ENCODE results near the gene C11orf98.
"Not testable (repeated sequence)": the region's sequence is repeated elsewhere in the genome, so short reads cannot be mapped to it uniquely, and the experiment has no call there.

The C11orf98 gene

DNA sequence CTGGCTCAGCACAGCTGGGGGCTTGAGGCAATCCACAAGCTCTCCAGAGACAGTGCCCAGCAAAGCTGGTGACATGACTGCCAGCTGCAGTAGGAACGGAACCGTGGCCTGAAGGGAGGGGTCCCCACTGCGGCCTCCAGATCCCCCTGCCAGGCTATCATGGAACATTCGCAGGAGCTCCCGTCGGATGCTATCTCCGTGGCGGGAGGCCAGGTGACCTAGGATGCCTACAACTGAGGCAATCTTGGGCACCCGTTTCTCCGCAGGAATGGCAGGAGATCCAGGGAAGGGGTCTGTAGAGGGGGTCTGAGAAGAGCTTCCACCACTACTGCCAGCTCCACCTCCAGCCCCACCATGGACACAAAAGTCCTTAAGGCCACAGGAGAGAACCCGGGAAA is 16.0 kb downstream of the C11orf98 start:
- no peak for DNase-seq

DNA sequence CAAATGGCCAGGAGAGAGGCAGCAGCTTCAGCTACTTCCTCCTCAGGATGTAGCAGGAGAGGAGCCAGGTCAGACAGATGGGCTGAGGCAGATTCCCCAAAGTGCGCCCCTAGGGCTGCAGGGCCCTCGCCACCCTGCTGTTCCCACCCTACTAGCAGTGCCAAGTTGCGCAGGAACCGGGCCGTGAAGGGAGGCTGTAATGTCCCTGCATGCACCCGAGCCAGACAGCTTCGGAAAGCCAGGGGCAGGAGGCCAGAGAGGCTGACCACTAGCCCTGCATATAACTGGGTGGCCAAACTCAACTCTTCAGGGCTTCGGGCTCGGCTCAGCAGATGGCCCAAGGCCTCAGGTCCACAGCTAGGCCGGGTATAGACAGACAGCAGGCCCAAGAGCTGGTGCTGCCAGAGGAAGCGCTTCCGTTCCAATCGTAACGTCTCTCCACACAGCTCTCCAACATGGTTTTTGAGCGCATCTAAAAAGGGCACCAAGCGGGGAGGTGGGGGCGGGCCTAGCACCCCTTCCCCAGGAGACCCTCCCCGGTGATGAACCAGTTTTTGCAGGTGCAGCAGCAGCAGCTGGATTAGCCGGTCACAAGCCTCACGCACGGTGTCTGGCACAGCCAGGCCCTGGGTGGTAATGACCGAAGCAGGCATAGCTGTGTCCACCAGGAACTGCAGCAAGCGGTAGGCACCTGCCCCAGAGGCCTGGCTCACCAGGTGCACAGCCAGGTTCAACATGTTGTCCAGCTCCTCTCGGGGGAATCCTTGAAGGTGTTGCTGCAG is 16.6 kb downstream of the C11orf98 start:
- no peak for DNase-seq

DNA sequence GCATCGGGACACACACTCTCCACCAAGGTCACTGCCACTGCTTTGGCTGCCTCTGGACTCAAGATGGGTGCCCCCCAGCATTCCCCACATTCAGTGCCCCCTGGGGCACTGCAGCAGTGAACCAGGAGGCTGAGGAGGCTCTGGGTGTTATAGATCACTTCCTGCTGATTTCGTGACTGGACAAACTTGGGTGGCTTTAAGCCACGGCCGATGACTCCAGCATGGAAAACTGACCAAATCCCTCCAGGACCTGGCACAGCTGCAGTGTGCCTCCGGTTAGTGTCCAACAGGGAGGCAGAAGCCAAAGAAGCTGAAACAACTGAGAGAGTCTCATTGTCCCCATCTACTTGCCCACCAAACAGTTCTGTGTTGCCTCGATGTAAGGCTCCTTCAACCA is 17.4 kb downstream of the C11orf98 start:
- no peak for DNase-seq

DNA sequence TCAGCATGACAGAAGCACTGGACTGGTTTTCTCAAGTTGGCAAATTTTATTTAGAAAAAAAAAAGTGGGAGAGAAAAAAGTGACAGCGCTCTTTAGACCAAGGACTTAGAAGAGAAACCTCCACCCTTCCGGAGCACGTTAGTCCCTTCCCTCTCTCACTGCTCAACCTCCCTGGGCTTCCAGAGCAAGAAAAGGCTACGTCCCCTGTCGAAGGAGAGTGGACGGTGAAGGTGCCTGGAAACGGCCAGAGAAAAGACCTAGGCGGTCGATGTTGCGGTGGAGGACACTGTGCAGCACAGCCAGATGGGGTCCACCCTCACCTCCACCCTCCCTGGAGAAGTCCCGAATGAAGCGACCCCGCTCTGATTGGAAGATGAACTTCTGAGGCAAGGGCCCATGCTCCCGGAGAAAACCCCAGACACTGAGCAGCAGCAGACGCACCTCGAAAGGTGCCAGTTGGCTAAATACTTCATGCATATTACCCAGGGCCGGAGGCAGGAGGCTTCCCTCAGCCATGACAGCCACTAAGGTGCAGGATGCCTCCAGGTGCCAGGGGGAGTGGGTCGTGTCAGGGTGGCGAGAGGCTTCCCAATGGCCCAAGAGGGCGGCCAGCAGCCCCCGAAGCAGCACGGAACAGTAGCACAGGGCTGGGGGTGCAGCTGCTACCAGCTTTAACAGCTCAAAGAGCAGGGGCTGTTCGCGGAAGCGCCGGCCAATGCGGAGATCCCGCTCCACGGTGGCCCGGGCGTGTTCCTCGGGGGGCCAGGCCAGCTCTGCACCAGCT is 18.0 kb downstream of the C11orf98 start:
- DNase-seq = no peak

DNA sequence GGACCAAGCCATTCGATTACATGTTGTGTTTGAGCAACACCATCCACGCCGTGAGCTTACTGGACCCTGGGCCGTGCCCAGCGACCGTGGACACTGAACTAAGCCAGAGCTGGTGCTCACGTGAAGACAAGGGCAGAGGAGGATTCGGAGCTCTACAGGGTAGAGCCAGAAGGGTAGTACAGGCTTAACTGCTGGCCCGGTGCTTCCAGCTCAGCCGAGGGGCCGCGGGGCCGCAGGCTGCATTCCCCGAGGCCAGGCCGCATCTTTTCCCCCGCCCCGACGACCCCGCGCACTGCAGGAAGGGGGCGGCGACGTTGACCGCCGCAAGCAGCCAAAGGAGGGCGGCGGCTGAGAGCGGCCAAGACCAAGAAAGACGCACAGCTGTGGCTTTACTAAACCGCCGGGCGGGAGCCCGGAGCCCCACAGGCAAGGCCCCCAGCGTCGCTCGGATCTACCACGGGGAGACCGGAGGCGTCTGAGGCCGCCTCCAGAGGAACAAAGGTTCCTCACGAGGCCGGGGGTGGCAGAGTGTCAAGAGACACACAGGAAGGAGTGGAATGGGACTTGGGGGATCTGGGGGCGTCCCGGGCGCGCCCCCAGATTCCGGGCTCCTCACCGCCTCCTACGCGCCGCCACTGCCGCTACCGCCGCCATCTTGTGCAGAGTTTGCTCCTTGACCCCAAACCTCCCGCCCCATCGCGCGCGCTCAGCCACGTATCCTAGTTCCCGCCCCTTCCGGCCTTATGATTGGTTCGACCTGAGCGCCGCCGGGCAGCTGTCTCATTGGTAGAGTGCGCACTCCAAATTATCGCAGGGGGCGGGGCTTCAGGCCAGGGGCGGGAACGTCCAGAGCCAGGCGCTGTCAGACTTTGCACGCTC is 18.8 kb downstream of the C11orf98 start, which contains the start of gene GANAB:
Gene GANAB (minus strand): TSS at position 668 of the 879 bp plus-strand sequence. CDS start 14 bp downstream, at position 654.
- DNase-seq = peak; percentile 93

DNA sequence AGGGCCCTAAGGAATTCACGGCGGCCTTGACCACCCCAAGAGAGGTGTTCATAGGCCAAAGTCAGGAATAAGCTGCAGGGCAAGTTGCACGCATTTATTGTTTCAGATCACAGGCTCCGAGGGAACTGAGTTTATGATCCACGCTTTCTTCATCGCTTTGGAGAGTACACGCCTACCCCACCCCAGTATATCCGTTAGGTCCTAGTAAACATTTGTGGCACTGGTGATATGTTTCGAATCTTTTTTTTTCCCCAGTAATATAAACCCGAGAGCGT is 19.4 kb downstream of the C11orf98 start:
- DNase-seq = no peak

DNA sequence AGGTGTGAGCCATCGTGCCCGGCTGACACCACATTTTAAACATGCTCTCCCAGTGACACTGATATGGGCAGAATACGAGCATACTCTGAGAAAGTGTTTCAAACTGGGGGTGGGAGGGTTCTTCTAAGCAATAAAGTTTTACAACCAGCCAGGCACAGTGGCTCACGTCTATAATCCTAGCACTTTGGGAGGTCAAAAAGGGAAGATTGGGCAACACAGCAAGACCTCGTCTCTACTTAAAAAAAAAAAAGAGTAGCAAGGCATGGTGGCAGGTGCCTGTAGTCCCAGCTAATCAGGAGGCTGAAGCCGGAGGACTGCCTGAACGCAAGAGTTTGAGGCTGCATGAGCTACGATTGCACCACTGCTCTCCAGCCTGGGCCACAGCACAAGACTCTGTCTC is 20.8 kb downstream of the C11orf98 start:
- DNase-seq = no peak

DNA sequence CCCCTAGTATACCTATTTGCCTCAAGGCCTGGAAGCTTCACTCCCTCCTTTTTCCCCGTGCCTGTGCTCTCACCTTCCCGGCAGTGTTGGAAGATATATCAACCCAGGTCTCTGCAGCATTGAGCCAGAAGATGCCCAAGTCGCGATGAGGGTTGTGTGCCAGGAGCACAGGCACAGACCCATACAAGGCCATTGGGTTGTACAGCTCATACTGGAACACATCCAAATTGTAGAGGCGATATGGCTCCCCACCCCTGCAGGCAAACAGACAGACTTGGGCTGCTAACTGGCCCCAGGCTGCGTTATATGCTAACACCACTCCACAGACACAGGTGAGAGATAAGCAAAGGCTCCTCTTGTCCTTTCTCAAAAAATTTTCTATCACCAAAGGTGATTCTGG is 32.5 kb downstream of the C11orf98 start:
- DNase-seq = no peak

DNA sequence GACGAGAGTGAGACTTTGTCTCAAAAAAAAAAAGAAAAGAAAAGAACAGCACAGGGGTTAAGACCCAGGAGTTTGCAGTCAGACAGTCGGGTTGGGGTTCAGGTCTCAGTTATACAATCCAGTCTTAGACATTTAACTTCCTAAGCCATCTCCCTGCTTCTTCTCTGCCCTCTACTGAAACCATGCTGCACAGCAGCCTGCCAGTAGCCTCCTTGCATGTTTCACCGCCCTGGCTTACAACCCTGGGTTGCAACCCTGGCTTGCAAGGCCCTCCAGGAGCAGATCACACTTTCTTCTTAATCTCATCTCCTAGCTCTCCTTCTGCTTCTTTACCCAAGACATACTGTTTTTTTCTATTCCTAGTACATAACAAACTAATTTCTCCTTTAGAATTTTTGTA is 37.3 kb downstream of the C11orf98 start:
- no peak for DNase-seq

DNA sequence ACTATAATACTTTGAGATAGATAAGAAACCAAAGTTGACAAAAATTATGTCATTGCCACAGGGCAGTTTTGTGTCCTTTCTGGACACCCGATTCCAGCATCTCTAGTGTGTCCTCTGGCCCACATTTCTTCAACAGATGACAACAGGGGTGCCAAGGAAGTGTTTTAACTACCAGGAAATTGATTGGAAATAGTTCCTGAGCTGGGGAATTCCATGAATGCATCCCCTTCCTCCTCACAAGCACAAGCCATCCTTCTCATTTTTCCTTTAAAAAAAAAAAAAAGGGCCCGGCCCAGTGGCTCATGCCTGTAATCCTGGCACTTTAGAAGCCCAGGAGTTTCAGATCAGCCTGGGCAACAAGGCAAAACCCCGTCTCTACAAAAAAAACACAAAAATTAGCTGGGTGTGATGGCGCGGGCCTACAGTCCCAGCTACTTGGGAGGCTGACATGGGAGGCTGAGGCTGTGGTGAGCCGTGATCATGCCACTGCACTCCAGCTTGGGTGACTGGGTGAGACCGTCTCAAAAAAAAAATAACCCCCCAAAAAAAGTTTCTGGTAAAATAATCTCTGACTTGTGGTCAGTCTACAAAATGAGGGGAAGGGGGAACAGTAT is 42.4 kb downstream of the C11orf98 start:
- no peak for DNase-seq

DNA sequence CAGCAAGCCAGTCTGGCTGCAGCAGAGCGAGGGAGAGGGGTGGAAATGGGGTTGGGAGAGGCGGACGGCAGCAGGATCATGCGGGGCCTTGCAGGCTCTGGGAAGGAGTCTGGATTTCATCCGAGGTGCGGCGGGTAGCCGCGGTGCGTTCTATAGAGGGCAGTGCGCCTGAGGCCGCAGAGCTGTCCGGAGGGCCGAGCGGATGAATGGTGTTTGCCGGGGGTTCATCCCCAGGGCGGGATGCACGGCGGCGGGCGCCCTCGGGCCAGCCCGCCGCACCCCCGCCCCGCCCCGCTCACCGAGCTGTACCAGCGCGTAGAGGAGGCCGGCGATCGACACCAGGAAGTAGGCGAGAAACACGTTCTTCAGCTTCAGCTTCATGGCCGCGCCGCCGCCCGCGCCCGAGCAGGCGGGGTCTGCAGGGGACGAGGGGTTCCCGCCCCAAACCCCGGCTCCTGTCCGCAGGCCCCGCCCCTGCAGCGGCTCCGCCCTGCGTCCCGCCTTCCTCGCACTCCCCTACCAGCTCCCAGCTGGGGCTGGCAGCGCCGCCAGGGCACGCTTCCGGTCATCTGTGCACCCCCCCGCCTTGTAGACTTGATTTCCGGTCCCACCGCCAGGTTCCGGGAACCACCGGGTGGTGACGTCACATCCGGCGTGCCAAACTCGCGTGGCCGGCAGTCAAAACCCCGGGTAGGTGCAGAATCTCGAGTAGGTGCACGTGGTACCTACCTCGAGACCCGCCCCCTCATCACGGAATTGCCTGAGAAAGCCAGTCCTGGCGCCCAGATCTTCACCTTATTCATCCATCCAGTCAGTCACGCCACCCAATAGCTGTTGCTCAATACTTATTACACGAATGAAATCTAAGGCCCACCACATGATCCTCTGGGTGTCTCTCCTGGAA is 43.2 kb downstream of the C11orf98 start, which contains the start of gene B3GAT3:
Gene B3GAT3 (minus strand): TSS at position 420 of the 904 bp plus-strand sequence. CDS start 39 bp downstream, at position 381.
- peak; percentile 96 for DNase-seq

DNA sequence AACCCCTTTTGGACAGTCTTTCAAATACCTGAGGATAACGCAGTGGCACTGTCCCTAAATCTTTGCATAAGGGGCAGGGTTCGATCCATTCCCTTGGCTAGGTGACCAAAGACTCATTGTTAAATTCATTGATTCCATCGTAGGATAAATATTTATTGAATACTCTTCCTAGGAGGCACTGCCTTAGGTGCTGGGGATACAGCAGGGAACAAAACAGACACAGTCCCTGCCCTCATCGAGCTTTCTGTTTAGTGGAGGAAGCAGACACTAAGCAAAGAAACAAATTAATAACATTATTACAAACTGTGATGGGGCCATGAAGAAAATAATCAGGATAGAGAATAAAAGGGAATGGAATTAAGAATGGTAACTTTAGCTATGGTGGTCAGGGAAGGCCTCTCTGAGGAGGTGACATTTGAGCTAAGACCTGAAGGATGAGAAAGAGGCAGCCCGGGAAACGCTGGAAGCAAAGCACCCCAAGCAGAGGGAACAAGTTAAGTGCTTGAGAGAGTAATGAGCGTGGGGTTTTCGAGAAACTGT is 43.9 kb downstream of the C11orf98 start:
- DNase-seq = no peak

DNA sequence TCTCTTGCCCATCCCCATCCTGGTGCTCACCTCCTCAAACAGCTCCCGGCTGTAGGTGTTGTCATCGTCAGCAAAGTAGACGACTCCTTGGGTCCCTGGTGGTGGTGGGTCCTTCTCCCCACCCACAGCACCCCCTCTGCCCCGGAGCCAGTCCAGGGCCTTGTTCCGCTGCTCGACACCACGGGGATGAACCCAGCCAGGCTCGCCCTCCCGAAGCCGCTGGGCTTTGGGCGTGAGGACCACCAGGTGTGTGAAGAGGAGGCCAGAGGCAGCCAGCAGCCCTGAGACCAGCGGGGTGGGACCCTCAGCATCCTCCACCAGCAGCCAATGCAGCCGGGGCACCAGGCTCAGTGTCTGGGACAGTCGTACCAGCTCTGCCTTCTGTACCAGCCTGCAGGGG is 48.1 kb downstream of the C11orf98 start:
- not testable (repeated sequence) for DNase-seq

DNA sequence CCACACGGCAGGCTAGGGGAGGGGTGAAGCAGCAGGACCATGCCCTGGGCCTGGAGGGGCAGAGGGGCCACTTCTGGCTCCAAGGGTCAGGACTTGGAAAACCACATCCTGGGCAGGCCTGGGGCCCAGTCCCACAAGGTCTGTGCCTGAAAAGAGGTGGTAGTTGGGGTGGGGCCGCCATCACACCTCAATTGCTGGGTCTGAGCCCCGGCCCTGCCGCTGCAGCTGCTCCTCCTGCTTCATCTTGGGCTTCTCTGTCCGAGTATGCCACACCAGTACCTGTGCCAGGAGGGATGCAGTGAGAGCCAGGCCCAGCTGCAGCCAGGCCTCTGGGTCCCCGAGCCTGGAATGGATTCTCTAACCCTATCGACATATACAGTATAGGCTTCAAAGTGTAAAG is 49.5 kb downstream of the C11orf98 start:
- no peak for DNase-seq

DNA sequence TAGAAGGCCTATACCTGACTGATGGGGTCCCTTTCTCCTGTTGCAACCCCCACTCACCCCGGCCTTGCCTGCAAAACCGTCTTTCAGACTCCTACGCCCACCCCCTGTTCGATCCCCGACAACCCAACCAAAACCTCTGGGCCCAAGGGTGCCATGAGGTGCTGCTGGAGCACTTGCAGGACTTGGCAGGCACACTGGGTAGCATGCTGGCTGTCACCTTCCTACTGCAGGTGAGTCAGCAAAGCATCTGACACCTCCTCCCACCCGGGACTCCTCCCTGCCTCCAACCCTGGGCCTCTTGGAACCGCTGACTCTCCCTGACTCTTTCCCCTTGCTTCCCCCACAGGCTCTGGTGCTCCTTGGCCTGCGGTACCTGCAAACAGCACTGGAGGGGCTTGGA is 50.7 kb downstream of the C11orf98 start:
- no peak for DNase-seq

DNA sequence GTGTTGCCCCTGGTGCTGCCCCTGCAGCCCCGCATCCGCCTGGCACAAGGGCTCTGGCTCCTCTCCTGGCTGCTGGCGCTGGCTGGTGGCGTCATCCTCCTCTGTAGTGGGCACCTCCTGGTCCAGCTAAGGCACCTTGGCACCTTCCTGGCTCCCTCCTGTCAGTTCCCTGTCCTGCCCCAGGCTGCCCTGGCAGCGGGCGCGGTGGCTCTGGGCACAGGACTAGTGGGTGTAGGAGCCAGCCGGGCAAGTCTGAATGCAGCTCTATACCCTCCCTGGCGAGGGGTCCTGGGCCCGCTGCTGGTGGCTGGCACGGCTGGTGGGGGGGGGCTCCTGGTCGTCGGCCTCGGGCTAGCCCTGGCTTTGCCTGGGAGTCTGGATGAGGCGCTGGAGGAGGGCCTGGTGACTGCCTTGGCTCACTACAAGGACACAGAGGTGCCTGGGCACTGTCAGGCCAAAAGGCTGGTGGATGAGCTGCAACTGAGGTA is 51.7 kb downstream of the C11orf98 start:
- DNase-seq = no peak
